IMR-90 (cell line): ENCODE data around the gene CIB1. TPM values are rescaled to one million over a fixed set of nuclear protein-coding genes. Genes with fewer than 3 reads are reported as not detected.

ENCODE experiments used
- ATAC-seq: fragments of 200-7000 bp; cut with Tn5 transposase; 2 replicates; pipeline ENCODE4 v1.9.1; 2020; ENCODE audit warnings: low read depth, mild to moderate bottlenecking, moderate library complexity
- BruUV-seq: library from RNA; stranded (reverse); fragments of 400-500 nt; replicated peaks from 2 replicates; lab custom pipeline; 2021; lab: Mats Ljungman, UMichigan
- CTCF ChIA-PET: fragments of 300-600 bp; formaldehyde crosslinking; extraction: SDS; loops from one replicate; lab custom pipeline; 2021; ENCODE audit warnings: antibody characterized with exemption; lab: Yijun Ruan, JAX
- POLR2A ChIA-PET: fragments of 300-600 bp; sonication (Branson Sonifier 250); formaldehyde crosslinking; loops from one replicate; lab custom pipeline; 2022; ENCODE audit warnings: antibody characterized with exemption; ENCODE audit not compliant: unreplicated experiment; lab: Charles Lee
- DNase-seq: peaks from one replicate; pipeline ENCODE4 v3.0.0; 2013
- H2AFZ ChIP-seq: replicated peaks from 2 replicates; pipeline ENCODE3; 2013; ENCODE audit warnings: low read length, mild to moderate bottlenecking; ENCODE audit not compliant: poor library complexity
- H2AK5ac ChIP-seq: 2 replicates; pipeline ENCODE4 v1.6.1; 2013; ENCODE audit warnings: low read depth, low read length, inconsistent platforms
- H2AK9ac ChIP-seq: replicated peaks from 2 replicates; pipeline ENCODE3; 2013; ENCODE audit warnings: mild to moderate bottlenecking, low read depth, low read length, moderate library complexity; ENCODE audit not compliant: poor library complexity
- H2BK120ac ChIP-seq: 2 replicates; pipeline ENCODE4 v1.6.1; 2013; ENCODE audit warnings: low read depth, low read length, inconsistent platforms
- H2BK15ac ChIP-seq: 3 replicates; pipeline ENCODE4 v1.6.1; 2013; ENCODE audit warnings: low read depth, low read length, inconsistent platforms
- H2BK20ac ChIP-seq: 2 replicates; pipeline ENCODE4 v1.6.1; 2013; ENCODE audit warnings: low read depth, mild to moderate bottlenecking, inconsistent platforms, low read length, moderate library complexity
- H2BK5ac ChIP-seq: 2 replicates; pipeline ENCODE4 v1.6.1; 2013; ENCODE audit warnings: mild to moderate bottlenecking, low read depth, low read length, inconsistent platforms; ENCODE audit not compliant: poor library complexity, severe bottlenecking
- H3K14ac ChIP-seq: replicated peaks from 2 replicates; pipeline ENCODE4 v1.6.1; 2013; ENCODE audit warnings: low read depth, low read length, inconsistent platforms
- H3K18ac ChIP-seq: 2 replicates; pipeline ENCODE4 v1.6.1; 2013; ENCODE audit warnings: low read depth, low read length, control low read depth
- H3K23ac ChIP-seq: 2 replicates; pipeline ENCODE4 v1.6.1; 2013; ENCODE audit warnings: low read depth, low read length, inconsistent platforms
- H3K27ac ChIP-seq: 2 replicates; pipeline ENCODE4 v1.5.1; 2013; ENCODE audit warnings: mild to moderate bottlenecking, control low read depth, low read length; ENCODE audit not compliant: insufficient read depth
- H3K27me3 ChIP-seq: 2 replicates; pipeline ENCODE4 v1.6.1; 2013; ENCODE audit warnings: low read length; ENCODE audit not compliant: control insufficient read depth, insufficient read depth
- H3K36me3 ChIP-seq: 2 replicates; pipeline ENCODE4 v1.6.1; 2013; ENCODE audit warnings: low read length, mixed read lengths; ENCODE audit not compliant: control insufficient read depth, insufficient read depth
- H3K4ac ChIP-seq: 2 replicates; pipeline ENCODE4 v1.6.1; 2013; ENCODE audit warnings: low read depth, low read length, inconsistent platforms
- H3K4me1 ChIP-seq: 2 replicates; pipeline ENCODE4 v1.6.1; 2013; ENCODE audit warnings: low read length, mixed read lengths; ENCODE audit not compliant: control insufficient read depth, insufficient read depth
- H3K4me2 ChIP-seq: 2 replicates; pipeline ENCODE4 v1.6.1; 2013; ENCODE audit warnings: low read depth, mild to moderate bottlenecking, control low read depth, low read length, moderate library complexity
- H3K4me3 ChIP-seq: 2 replicates; pipeline ENCODE4 v1.5.1; 2013; ENCODE audit warnings: low read depth, mild to moderate bottlenecking, control low read depth, low read length, moderate library complexity; ENCODE audit not compliant: insufficient read depth
- H3K56ac ChIP-seq: 2 replicates; pipeline ENCODE4 v1.6.1; 2013; ENCODE audit warnings: low read length, inconsistent platforms; ENCODE audit not compliant: insufficient read depth; ENCODE audit errors: extremely low read depth
- H3K79me1 ChIP-seq, 2 experiments: 2 replicates each; pipeline ENCODE4 v1.6.1; 2013; ENCODE audit warnings: low read length in 2 of 2, inconsistent platforms in 1 of 2, low read depth in 1 of 2
- H3K9ac ChIP-seq: 2 replicates; pipeline ENCODE4 v1.6.1; 2013; ENCODE audit warnings: low read depth, low read length, control low read depth
- H3K9me1 ChIP-seq: 2 replicates; pipeline ENCODE4 v1.6.1; 2013; ENCODE audit warnings: low read length, inconsistent platforms; ENCODE audit not compliant: insufficient read depth
- H3K9me3 ChIP-seq: 2 replicates; pipeline ENCODE4 v1.6.1; 2013; ENCODE audit warnings: low read length; ENCODE audit not compliant: control insufficient read depth, insufficient read depth
- H4K20me1 ChIP-seq: 2 replicates; pipeline ENCODE4 v1.6.1; 2013; ENCODE audit warnings: low read length, inconsistent platforms; ENCODE audit not compliant: insufficient read depth
- H4K5ac ChIP-seq: 2 replicates; pipeline ENCODE4 v1.6.1; 2013; ENCODE audit warnings: mild to moderate bottlenecking, low read depth, low read length, control low read depth
- H4K8ac ChIP-seq, 2 experiments: 2 replicates each; pipeline ENCODE4 v1.6.1; 2013; ENCODE audit warnings: low read depth in 2 of 2, low read length in 2 of 2, control low read depth in 1 of 2, inconsistent platforms in 1 of 2
- H4K91ac ChIP-seq: 2 replicates; pipeline ENCODE4 v1.6.1; 2013; ENCODE audit warnings: low read depth, low read length, inconsistent platforms; ENCODE audit not compliant: insufficient read depth
- BHLHE40 ChIP-seq: fragments of 150-350 bp; IDR thresholded peaks from 2 replicates; pipeline ENCODE4 v1.6.1; 2016; ENCODE audit warnings: mild to moderate bottlenecking, low read depth, low read length
- CEBPB ChIP-seq: IDR thresholded peaks from 2 replicates; pipeline ENCODE4 v1.6.1; 2012; ENCODE audit warnings: low read depth, low read length, improper control_type of control experiment
- CHD1 ChIP-seq: IDR thresholded peaks from 2 replicates; pipeline ENCODE4 v1.6.1; 2012; ENCODE audit warnings: low read depth, low read length, improper control_type of control experiment
- FOS ChIP-seq: fragments of 150-350 bp; IDR thresholded peaks from 2 replicates; pipeline ENCODE4 v1.6.1; 2016; ENCODE audit warnings: low read depth, low read length
- MAFK ChIP-seq: IDR thresholded peaks from 2 replicates; pipeline ENCODE4 v1.6.1; 2012; ENCODE audit warnings: low read depth, low read length, improper control_type of control experiment
- MXI1 ChIP-seq: IDR thresholded peaks from 2 replicates; pipeline ENCODE4 v1.6.1; 2012; ENCODE audit warnings: low read depth, mild to moderate bottlenecking, low read length, moderate library complexity, borderline replicate concordance
- NFE2L2 ChIP-seq: fragments of 150-350 bp; IDR thresholded peaks from 2 replicates; pipeline ENCODE4 v1.6.1; 2016; ENCODE audit warnings: low read depth, mild to moderate bottlenecking, low read length
- RCOR1 ChIP-seq: IDR thresholded peaks from 2 replicates; pipeline ENCODE4 v1.6.1; 2012; ENCODE audit warnings: mild to moderate bottlenecking, low read length, improper control_type of control experiment; ENCODE audit not compliant: insufficient replicate concordance
- RFX5 ChIP-seq: IDR thresholded peaks from 2 replicates; pipeline ENCODE4 v1.8.0; 2012; ENCODE audit warnings: low read depth, mild to moderate bottlenecking, low read length, moderate library complexity
- WGBS, 2 experiments: methylation state at CpG; one replicate each; pipeline versions ENCODE4 v1.1.5 to v1.1.7; 2013; ENCODE audit warnings: missing lambda C conversion rate in 2 of 2; ENCODE audit not compliant: insufficient read length in 1 of 2; ENCODE audit errors: extremely low coverage in 2 of 2; 5-methylcytosine and 5-hydroxymethylcytosine counted together
- dilution Hi-C: fragments of 300-500 bp; cut with HindIII; formaldehyde crosslinking; loops from one replicate; pipeline ENCODE4 v1.14.3; 2018; ENCODE audit warnings: low sequenced_read_pairs; ENCODE audit not compliant: unreplicated experiment
- in situ Hi-C: fragments of 300-500 bp; cut with MboI; formaldehyde crosslinking; loops from 3 replicates; pipeline ENCODE4 v1.14.3; 2019; ENCODE audit warnings: low sequenced_read_pairs, inconsistent platforms, mixed read lengths
- intact Hi-C: fragments of 100-400 bp; cut with micrococcal nuclease; formaldehyde crosslinking; loops from 2 replicates; pipeline ENCODE4 v1.10.0; 2022
- polyA plus RNA-seq, 3 experiments: library from polyadenylated mRNA; depleted of rRNA; stranded (reverse); fragments of >200 nt; gene quantifications; 2 replicates each; pipeline ENCODE4 v1.2.3, GENCODE V29; 2012; ENCODE audit warnings: low replicate concordance in 1 of 3
- total RNA-seq: library from RNA; depleted of rRNA; stranded (reverse); fragments of >200 nt; gene quantifications from 2 replicates; pipeline ENCODE4 v1.2.3, GENCODE V29; 2012
- TF ChIP-seq, protein P1 (sequence below): fragments of 150-350 bp; IDR thresholded peaks from 2 replicates; pipeline ENCODE4 v1.6.1; 2017; ENCODE audit warnings: mild to moderate bottlenecking, antibody characterized with exemption, low read length, low read depth
- TF ChIP-seq, protein P2 (sequence below): conservative IDR thresholded peaks from 2 replicates; pipeline ENCODE4 v1.5.1; 2012; ENCODE audit warnings: mild to moderate bottlenecking, low read depth, low read length, improper control_type of control experiment
- TF ChIP-seq, protein P3 (sequence below): fragments of 150-350 bp; IDR thresholded peaks from 2 replicates; pipeline ENCODE4 v1.6.1; 2016; ENCODE audit warnings: low read depth, mild to moderate bottlenecking, low read length, moderate library complexity, borderline replicate concordance

The CIB1 gene
- total and polyA plus RNA-seq, 2 of the 4 experiments (the other 2 are of a cell fraction) = 31.5 to 94.1 TPM

DNA sequence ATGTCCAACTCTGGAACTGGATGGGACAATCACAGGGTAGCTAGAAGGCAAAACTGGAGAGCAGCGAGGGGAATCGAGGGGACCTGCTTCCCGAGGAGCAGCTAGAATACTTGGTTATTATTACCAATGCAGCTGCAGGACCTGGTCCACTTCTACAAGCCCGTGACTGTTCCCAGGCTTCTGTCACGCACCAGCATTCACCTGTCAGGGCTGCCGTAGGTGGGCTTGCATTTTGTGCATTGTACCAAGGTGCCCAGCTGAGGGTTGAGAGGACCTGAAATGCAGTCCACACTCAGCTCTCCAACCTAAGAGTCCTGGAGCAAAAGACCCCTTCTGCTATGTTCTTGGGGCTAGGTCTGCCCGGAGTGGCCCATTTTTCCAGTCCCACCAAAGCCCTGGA lies 30.3 kb downstream of the CIB1 start:
- Histone ChIP-seq H3K27me3 (no peaks in the 10 kb centered on the region), H2AK5ac (no peak overlapping the region), H3K18ac (no peak overlapping the region), H3K23ac (no peak overlapping the region), H4K91ac (no peak overlapping the region), H2AFZ (no peak overlapping the region), H4K8ac (no peak overlapping the region), H2AK9ac (no peak overlapping the region), H2BK120ac (no peak overlapping the region), H3K79me1 (peaks cover 34 to 36% of the 10 kb centered on the region in 2 experiments), H2BK20ac (no peak overlapping the region), H2BK15ac (no peak overlapping the region), H3K4ac (no peak overlapping the region), H3K4me1 (peaks cover 8% of the 10 kb centered on the region), H3K27ac (no peak overlapping the region), H3K14ac (no peak overlapping the region), H3K4me3 (no peak overlapping the region), H3K9me1 (peaks cover 11% of the 10 kb centered on the region; the same call in 1 of the 2 replicates), H4K5ac (no peak overlapping the region), H3K36me3 (no peaks in the 10 kb centered on the region; the same call in 1 of the 2 replicates), H3K9me3 (no peaks in the 10 kb centered on the region), H3K56ac (no peak overlapping the region), H3K9ac (no peak overlapping the region), H2BK5ac (no peak overlapping the region), H3K4me2 (no peak overlapping the region), H4K20me1 (no peaks in the 10 kb centered on the region; the same call in 1 of the 2 replicates)
- dilution Hi-C loops = no loop called here
- WGBS, 2 experiments = 96% methylated on average over 6 of the region's 7 CpGs; no CpG with 5 or more reads in 1 of the 2 experiments
- in situ Hi-C loops = no loop called here
- ChIA-PET POLR2A (no interaction called here), CTCF (interaction anchor here (0.6 to 1.1 kb wide), 2 partner anchors 11 to 80 kb away, joined by 3 read pairs; no protein-coding TSS in a partner anchor)
- DNase-seq (no peak), ATAC-seq (no peak)
- intact Hi-C loops = no loop called here
- BruUV-seq = no TSS peak
- TF ChIP-seq MXI1 (no peak), RCOR1 (no peak), FOS (no peak), MAFK (no peak), CHD1 (no peak), RFX5 (no peak), CEBPB (no peak), BHLHE40 (no peak), NFE2L2 (no peak)
- TF ChIP-seq, protein P1, sequence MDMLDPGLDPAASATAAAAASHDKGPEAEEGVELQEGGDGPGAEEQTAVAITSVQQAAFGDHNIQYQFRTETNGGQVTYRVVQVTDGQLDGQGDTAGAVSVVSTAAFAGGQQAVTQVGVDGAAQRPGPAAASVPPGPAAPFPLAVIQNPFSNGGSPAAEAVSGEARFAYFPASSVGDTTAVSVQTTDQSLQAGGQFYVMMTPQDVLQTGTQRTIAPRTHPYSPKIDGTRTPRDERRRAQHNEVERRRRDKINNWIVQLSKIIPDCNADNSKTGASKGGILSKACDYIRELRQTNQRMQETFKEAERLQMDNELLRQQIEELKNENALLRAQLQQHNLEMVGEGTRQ = no peak
- TF ChIP-seq, protein P2, sequence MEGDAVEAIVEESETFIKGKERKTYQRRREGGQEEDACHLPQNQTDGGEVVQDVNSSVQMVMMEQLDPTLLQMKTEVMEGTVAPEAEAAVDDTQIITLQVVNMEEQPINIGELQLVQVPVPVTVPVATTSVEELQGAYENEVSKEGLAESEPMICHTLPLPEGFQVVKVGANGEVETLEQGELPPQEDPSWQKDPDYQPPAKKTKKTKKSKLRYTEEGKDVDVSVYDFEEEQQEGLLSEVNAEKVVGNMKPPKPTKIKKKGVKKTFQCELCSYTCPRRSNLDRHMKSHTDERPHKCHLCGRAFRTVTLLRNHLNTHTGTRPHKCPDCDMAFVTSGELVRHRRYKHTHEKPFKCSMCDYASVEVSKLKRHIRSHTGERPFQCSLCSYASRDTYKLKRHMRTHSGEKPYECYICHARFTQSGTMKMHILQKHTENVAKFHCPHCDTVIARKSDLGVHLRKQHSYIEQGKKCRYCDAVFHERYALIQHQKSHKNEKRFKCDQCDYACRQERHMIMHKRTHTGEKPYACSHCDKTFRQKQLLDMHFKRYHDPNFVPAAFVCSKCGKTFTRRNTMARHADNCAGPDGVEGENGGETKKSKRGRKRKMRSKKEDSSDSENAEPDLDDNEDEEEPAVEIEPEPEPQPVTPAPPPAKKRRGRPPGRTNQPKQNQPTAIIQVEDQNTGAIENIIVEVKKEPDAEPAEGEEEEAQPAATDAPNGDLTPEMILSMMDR = no peak
- TF ChIP-seq, protein P3, sequence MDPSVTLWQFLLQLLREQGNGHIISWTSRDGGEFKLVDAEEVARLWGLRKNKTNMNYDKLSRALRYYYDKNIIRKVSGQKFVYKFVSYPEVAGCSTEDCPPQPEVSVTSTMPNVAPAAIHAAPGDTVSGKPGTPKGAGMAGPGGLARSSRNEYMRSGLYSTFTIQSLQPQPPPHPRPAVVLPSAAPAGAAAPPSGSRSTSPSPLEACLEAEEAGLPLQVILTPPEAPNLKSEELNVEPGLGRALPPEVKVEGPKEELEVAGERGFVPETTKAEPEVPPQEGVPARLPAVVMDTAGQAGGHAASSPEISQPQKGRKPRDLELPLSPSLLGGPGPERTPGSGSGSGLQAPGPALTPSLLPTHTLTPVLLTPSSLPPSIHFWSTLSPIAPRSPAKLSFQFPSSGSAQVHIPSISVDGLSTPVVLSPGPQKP = no peak
